K562 treated with DMSO at 1 percent for 12 hours (cell line): ENCODE measurements around the gene PHF21A. TPM values are rescaled to one million over a fixed set of nuclear protein-coding genes. Genes with fewer than 3 reads are reported as not detected.

ENCODE experiments used
- total RNA-seq: library from RNA; unstranded; fragments of 300-600 nt; gene quantifications from 2 replicates; pipeline ENCODE4 v1.2.3, GENCODE V29; 2022; ENCODE audit not compliant: insufficient read depth

Gene PHF21A
- 9.1 and 27.2 TPM in 2 replicates for total RNA-seq

GRCh38 chr11:46121301-46121723, at the start of gene PHF21A:
PHF21A (minus strand) TSS chr11:46121454; CDS start chr11:46084219, 37,235 bp downstream.

GRCh38 chr11:45922425-45923082, 198.7 kb downstream of the PHF21A start, which contains the start of gene LARGE2:
LARGE2 (plus strand) TSS chr11:45922656; CDS start chr11:45922883, 227 bp downstream.

DNA sequence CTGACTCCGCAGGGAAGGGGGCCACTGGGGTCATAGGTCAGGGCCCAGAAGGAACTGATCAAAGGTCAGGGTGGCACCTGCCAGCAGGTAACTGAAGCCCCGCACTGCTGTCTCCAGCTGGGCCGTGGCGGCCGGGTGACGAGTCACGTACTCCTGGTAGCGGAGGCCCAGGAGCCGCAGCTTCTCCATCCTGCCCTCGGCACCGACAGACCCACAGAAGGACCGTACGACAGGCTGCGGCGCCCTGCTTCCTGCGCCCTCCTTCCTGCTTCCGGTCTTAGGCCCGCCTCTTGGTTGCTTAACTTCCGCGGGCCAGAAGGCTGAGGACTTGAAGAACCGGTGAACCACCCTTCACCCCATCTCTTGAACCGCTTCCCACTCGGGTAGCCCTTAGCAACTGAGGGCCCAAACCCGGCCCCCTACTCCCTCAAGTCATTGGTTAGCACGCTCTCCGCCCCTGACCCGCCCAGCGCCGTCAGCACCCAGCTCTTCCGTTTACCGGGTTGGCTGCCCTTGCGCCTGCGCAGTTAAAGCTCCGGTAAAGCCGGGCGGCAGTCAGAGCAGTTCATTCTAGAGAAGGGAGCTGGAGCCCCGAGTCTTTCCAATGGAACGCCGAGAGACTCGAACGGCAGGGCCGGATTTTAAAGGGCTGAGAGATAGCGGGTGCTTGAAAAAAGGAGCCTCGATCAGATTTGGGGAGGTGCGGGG, 203.5 kb downstream of the PHF21A start, which contains the start of gene PEX16:
PEX16 (minus strand) TSS at position 255 of the 708 bp plus-strand sequence; CDS start at position 189, 66 bp downstream.

GRCh38 chr11:45906965-45907611, 214.2 kb downstream of the PHF21A start, which contains the start of gene FREY1:
FREY1 (minus strand) TSS chr11:45907271; CDS start chr11:45907245, 26 bp downstream.

GRCh38 chr11:45885274-45885920, 235.9 kb downstream of the PHF21A start, which contains the start of gene MAPK8IP1:
MAPK8IP1 (plus strand) TSS chr11:45885651; CDS start chr11:45885821, 170 bp downstream.

Other genes starting within 250 kb of the PHF21A start
- gene MAPK8IP1, start 235.8 kb downstream of the PHF21A start, total RNA-seq: 4.2 and 5.8 TPM in 2 replicates
- gene FREY1, start 214.2 kb downstream of the PHF21A start, total RNA-seq: not detected in 2 replicates
- gene PEX16, start 203.6 kb downstream of the PHF21A start, total RNA-seq: 31.6 and 39.4 TPM in 2 replicates
- 4.0 and 5.0 TPM in 2 replicates for gene LARGE2, start 198.8 kb downstream of the PHF21A start, total RNA-seq
- gene CREB3L1, start 156.2 kb upstream of the PHF21A start, total RNA-seq: 13.7 and 36.0 TPM in 2 replicates
- 55.5 and 84.0 TPM in 2 replicates for gene DGKZ, start 226.0 kb upstream of the PHF21A start, total RNA-seq